Keratinocyte (primary cell): ENCODE data around the gene WNT9B. TPM values are rescaled to one million over a fixed set of nuclear protein-coding genes. Genes with fewer than 3 reads are reported as not detected.

Experiments used
- DNase-seq: peaks from one replicate; pipeline ENCODE4 v3.0.0-alpha.2; 2011; ENCODE audit warnings: low read depth, missing footprints, low spot score
- FAIRE-seq: peaks from 2 replicates; lab custom pipeline; 2011; peaks lifted over from hg19 to GRCh38; lab: Jason Lieb, UNC
- H2AFZ ChIP-seq: 2 replicates; pipeline ENCODE4 v1.6.0; 2012; ENCODE audit warnings: low read length, control low read depth, inconsistent platforms; ENCODE audit not compliant: control insufficient read depth
- H3K27ac ChIP-seq: 2 replicates; pipeline ENCODE4 v1.5.1; 2011; ENCODE audit warnings: low read length; ENCODE audit not compliant: control insufficient read depth, insufficient read depth
- H3K27me3 ChIP-seq: 3 replicates; pipeline ENCODE4 v1.6.0; 2011; ENCODE audit warnings: low read length; ENCODE audit not compliant: control insufficient read depth, insufficient read depth; ENCODE audit errors: extremely low read depth
- H3K36me3 ChIP-seq, 2 experiments: 2 replicates in 1 of 2; 3 replicates in 1 of 2; pipeline ENCODE4 v1.5.1; 2011; ENCODE audit warnings: low read length in 2 of 2, mild to moderate bottlenecking in 1 of 2; ENCODE audit not compliant: control insufficient read depth in 2 of 2, insufficient read depth in 2 of 2; ENCODE audit errors: extremely low read depth in 1 of 2
- H3K4me1 ChIP-seq: 3 replicates; pipeline ENCODE4 v1.5.1; 2011; ENCODE audit warnings: low read length; ENCODE audit not compliant: control insufficient read depth, insufficient read depth; ENCODE audit errors: extremely low read depth
- H3K4me2 ChIP-seq: 3 replicates; pipeline ENCODE4 v1.6.0; 2011; ENCODE audit warnings: low read depth, low read length; ENCODE audit not compliant: control insufficient read depth, insufficient read depth; ENCODE audit errors: extremely low read depth
- H3K4me3 ChIP-seq, 3 experiments: fragments of 200-600 bp in 1 of 3; sonication (generic) in 1 of 3; 2 replicates in 2 of 3; 3 replicates in 1 of 3; pipeline ENCODE4 v1.5.1; 2011 to 2016; ENCODE audit warnings: low read length in 3 of 3, mild to moderate bottlenecking in 3 of 3, control low read depth in 2 of 3, inconsistent platforms in 1 of 3, low read depth in 1 of 3, mixed read lengths in 1 of 3, mixed run types in 1 of 3, moderate library complexity in 1 of 3; ENCODE audit not compliant: control insufficient read depth in 2 of 3, insufficient read depth in 2 of 3; ENCODE audit errors: extremely low read depth in 1 of 3
- H3K79me2 ChIP-seq: 2 replicates; pipeline ENCODE4 v1.6.0; 2012; ENCODE audit warnings: low read length; ENCODE audit not compliant: control insufficient read depth, insufficient read depth
- H3K9ac ChIP-seq: 3 replicates; pipeline ENCODE4 v1.6.0; 2011; ENCODE audit warnings: low read length; ENCODE audit not compliant: control insufficient read depth, insufficient read depth; ENCODE audit errors: extremely low read depth
- H3K9me1 ChIP-seq: 3 replicates; pipeline ENCODE4 v1.6.0; 2011; ENCODE audit warnings: low read length; ENCODE audit not compliant: control insufficient read depth, insufficient read depth; ENCODE audit errors: extremely low read depth
- H3K9me3 ChIP-seq: 2 replicates; pipeline ENCODE4 v1.5.1; 2012; ENCODE audit warnings: low read depth, low read length; ENCODE audit not compliant: control insufficient read depth
- H4K20me1 ChIP-seq: 3 replicates; pipeline ENCODE4 v1.6.0; 2011; ENCODE audit warnings: low read length; ENCODE audit not compliant: control insufficient read depth, insufficient read depth; ENCODE audit errors: extremely low read depth
- EZH2 ChIP-seq: IDR thresholded peaks from one replicate; pipeline ENCODE4 v1.6.1; 2012; ENCODE audit warnings: inconsistent platforms, mild to moderate bottlenecking, low read length, moderate library complexity
- dilution Hi-C: fragments of 300-500 bp; cut with MboI; formaldehyde crosslinking; loops from one replicate; pipeline ENCODE4 v1.7.0; 2020; ENCODE audit warnings: low sequenced_read_pairs; ENCODE audit not compliant: extremely low pct_ligation_motif_present
- polyA plus RNA-seq, 5 experiments: library from polyadenylated mRNA; depleted of rRNA in 3 of 5; stranded (reverse) in 3 of 5; stranded (forward) in 1 of 5; unstranded in 1 of 5; fragments of >200 nt; gene quantifications; 1 replicate in 1 of 5; 2 replicates in 3 of 5; 3 replicates in 1 of 5; pipeline versions ENCODE4 v1.2.1 to v1.2.3, GENCODE V29; 2011 to 2012; ENCODE audit warnings: missing spikeins in 2 of 5, low read depth in 1 of 5, low replicate concordance in 1 of 5
- TF ChIP-seq, protein P1 (sequence below), 3 experiments: IDR thresholded peaks in 1 of 3; conservative IDR thresholded peaks in 1 of 3; optimal IDR thresholded peaks in 1 of 3; 2 replicates in 2 of 3; 3 replicates in 1 of 3; pipeline versions ENCODE3 to v1.5.1; 2011; ENCODE audit warnings: low read length in 3 of 3, mild to moderate bottlenecking in 3 of 3, moderate library complexity in 2 of 3, control low read depth in 1 of 3, inconsistent platforms in 1 of 3; ENCODE audit not compliant: insufficient read depth in 2 of 3; ENCODE audit errors: extremely low read depth in 1 of 3

The WNT9B gene
- polyA plus RNA-seq, 1 donor (not counting 4 experiments of a cell fraction or from before 2014, with no cell fraction given): not detected

- Histone ChIP-seq H3K9me3 (no peaks in the 10 kb centered on the region), H3K27ac (no peak overlapping the region), H3K4me3 (no peak overlapping the region), H3K9ac (no peak overlapping the region), H3K27me3 (peaks cover 6% of the 10 kb centered on the region), H3K79me2 (no peaks in the 10 kb centered on the region), H3K9me1 (no peaks in the 10 kb centered on the region), H4K20me1 (no peaks in the 10 kb centered on the region), H3K36me3 (no peaks in the 10 kb centered on the region), H3K4me2 (no peak overlapping the region), H3K4me1 (peaks cover 8% of the 10 kb centered on the region), H2AFZ (no peak overlapping the region)
- FAIRE-seq (no peak), DNase-seq (no peak)
- dilution Hi-C loops: no loop called here
- TF ChIP-seq, protein P1, sequence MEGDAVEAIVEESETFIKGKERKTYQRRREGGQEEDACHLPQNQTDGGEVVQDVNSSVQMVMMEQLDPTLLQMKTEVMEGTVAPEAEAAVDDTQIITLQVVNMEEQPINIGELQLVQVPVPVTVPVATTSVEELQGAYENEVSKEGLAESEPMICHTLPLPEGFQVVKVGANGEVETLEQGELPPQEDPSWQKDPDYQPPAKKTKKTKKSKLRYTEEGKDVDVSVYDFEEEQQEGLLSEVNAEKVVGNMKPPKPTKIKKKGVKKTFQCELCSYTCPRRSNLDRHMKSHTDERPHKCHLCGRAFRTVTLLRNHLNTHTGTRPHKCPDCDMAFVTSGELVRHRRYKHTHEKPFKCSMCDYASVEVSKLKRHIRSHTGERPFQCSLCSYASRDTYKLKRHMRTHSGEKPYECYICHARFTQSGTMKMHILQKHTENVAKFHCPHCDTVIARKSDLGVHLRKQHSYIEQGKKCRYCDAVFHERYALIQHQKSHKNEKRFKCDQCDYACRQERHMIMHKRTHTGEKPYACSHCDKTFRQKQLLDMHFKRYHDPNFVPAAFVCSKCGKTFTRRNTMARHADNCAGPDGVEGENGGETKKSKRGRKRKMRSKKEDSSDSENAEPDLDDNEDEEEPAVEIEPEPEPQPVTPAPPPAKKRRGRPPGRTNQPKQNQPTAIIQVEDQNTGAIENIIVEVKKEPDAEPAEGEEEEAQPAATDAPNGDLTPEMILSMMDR (optimal IDR thresholded peaks at IDR 0.05 in 1 of 3, IDR thresholded peaks at IDR 0.05 in 1 of 3, conservative IDR thresholded peaks at IDR 0.05 in 1 of 3; ENCODE audit: extremely low read depth in 1 of 3, insufficient read depth in 2 of 3, low read length in 3 of 3): no peak
- TF ChIP-seq EZH2: no peak
Observed at GRCh38 chr17:46911311-46911710, 59.9 kb downstream of the WNT9B start.

- DNase-seq (no peak), FAIRE-seq (no peak)
- H3K4me3 ChIP-seq: no peak overlapping the region
- no peak overlapping the region for H3K4me2 ChIP-seq
- dilution Hi-C loops: no loop called here
- H3K9me3 ChIP-seq: no peaks in the 10 kb centered on the region
- no peaks in the 10 kb centered on the region for H3K27me3 ChIP-seq
- peaks cover 12% of the 10 kb centered on the region for H3K4me1 ChIP-seq
- no peaks in the 10 kb centered on the region for H3K36me3 ChIP-seq
- H4K20me1 ChIP-seq: no peaks in the 10 kb centered on the region
- TF ChIP-seq, protein P1 (optimal IDR thresholded peaks at IDR 0.05 in 1 of 3, IDR thresholded peaks at IDR 0.05 in 1 of 3, conservative IDR thresholded peaks at IDR 0.05 in 1 of 3; ENCODE audit: extremely low read depth in 1 of 3, insufficient read depth in 2 of 3, low read length in 3 of 3): no peak
- no peak for TF ChIP-seq EZH2
- no peak overlapping the region for H3K9ac ChIP-seq
- H3K9me1 ChIP-seq: no peaks in the 10 kb centered on the region
- H3K27ac ChIP-seq: no peak overlapping the region
- no peaks in the 10 kb centered on the region for H3K79me2 ChIP-seq
- no peak overlapping the region for H2AFZ ChIP-seq
Observed at GRCh38 chr17:46915596-46915995, 64.2 kb downstream of the WNT9B start.
